CD14-positive monocyte (primary cell): ENCODE data around the gene PIAS1. TPM values are rescaled to one million over a fixed set of nuclear protein-coding genes. Genes with fewer than 3 reads are reported as not detected.

Source experiments
- DNase-seq, 3 donors: peaks; one replicate each; pipeline ENCODE4 v3.0.0-alpha.2; 2011 to 2022
- H2AFZ ChIP-seq: 2 replicates; pipeline ENCODE4 v1.6.0; 2012; ENCODE audit warnings: mild to moderate bottlenecking, low read depth, low read length, inconsistent platforms; ENCODE audit not compliant: insufficient read depth, poor library complexity, severe bottlenecking
- H3K27ac ChIP-seq, 2 donors: 1 replicate in 1 of 2; 2 replicates in 1 of 2; pipeline ENCODE4 v1.5.1; 2012 to 2013; ENCODE audit warnings: low read length in 2 of 2, control low read depth in 1 of 2, inconsistent platforms in 1 of 2, low read depth in 1 of 2, mild to moderate bottlenecking in 1 of 2
- H3K27me3 ChIP-seq, 2 donors: one replicate each; pipeline versions ENCODE4 v1.6.0 to v1.6.1; 2011 to 2013; ENCODE audit warnings: low read length in 2 of 2; ENCODE audit not compliant: control insufficient read depth in 2 of 2, insufficient read depth in 2 of 2
- H3K36me3 ChIP-seq, 2 donors: replicated peaks in 1 of 2; 1 replicate in 1 of 2; 2 replicates in 1 of 2; pipeline versions ENCODE4 v1.5.1 to v1.6.1; 2012 to 2013; ENCODE audit warnings: low read length in 2 of 2, control low read depth in 1 of 2, inconsistent platforms in 1 of 2, mild to moderate bottlenecking in 1 of 2; ENCODE audit not compliant: insufficient read depth in 2 of 2, control insufficient read depth in 1 of 2
- H3K4me1 ChIP-seq, 2 donors: 1 replicate in 1 of 2; 2 replicates in 1 of 2; pipeline versions ENCODE4 v1.5.1 to v1.6.1; 2012 to 2013; ENCODE audit warnings: low read length in 2 of 2, control low read depth in 1 of 2, inconsistent platforms in 1 of 2, mild to moderate bottlenecking in 1 of 2, moderate library complexity in 1 of 2; ENCODE audit not compliant: insufficient read depth in 2 of 2, control insufficient read depth in 1 of 2
- H3K4me2 ChIP-seq: replicated peaks from 2 replicates; pipeline ENCODE3; 2012; ENCODE audit warnings: low read length, moderate library complexity, mild to moderate bottlenecking; ENCODE audit not compliant: poor library complexity, severe bottlenecking; ENCODE audit errors: extremely low read depth
- H3K4me3 ChIP-seq, 3 experiments: fragments of 200-600 bp in 1 of 3; sonication (generic) in 1 of 3; replicated peaks in 1 of 3; 1 replicate in 2 of 3; 2 replicates in 1 of 3; pipeline ENCODE4 v1.5.1; 2011 to 2013; ENCODE audit warnings: low read length in 3 of 3, mild to moderate bottlenecking in 3 of 3, control low read depth in 2 of 3, low read depth in 2 of 3, inconsistent platforms in 1 of 3, moderate library complexity in 1 of 3
- H3K79me2 ChIP-seq: 2 replicates; pipeline ENCODE4 v1.6.0; 2012; ENCODE audit warnings: mild to moderate bottlenecking, control low read depth, inconsistent platforms, low read length, moderate library complexity; ENCODE audit not compliant: insufficient read depth
- H3K9ac ChIP-seq: 2 replicates; pipeline ENCODE4 v1.6.0; 2017; ENCODE audit warnings: low read length, mild to moderate bottlenecking; ENCODE audit not compliant: insufficient read depth, poor library complexity, severe bottlenecking
- H3K9me3 ChIP-seq, 2 donors: replicated peaks in 1 of 2; 1 replicate in 1 of 2; 2 replicates in 1 of 2; pipeline versions ENCODE4 v1.5.1 to v1.6.1; 2012 to 2013; ENCODE audit warnings: low read length in 2 of 2, control low read depth in 1 of 2; ENCODE audit not compliant: control insufficient read depth in 1 of 2, insufficient read depth in 1 of 2
- H4K20me1 ChIP-seq: 2 replicates; pipeline ENCODE4 v1.6.0; 2012; ENCODE audit warnings: mild to moderate bottlenecking, low read length, control low read depth, moderate library complexity; ENCODE audit not compliant: insufficient read depth
- H3K27ac Mint-ChIP-seq, 7 donors: one replicate each; pipeline ENCODE4 v1.8.0; 2020; ENCODE audit warnings: mild to moderate bottlenecking in 7 of 7, mixed read lengths in 7 of 7, moderate library complexity in 6 of 7, inconsistent platforms in 2 of 7
- H3K27me3 Mint-ChIP-seq, 3 donors: one replicate each; pipeline ENCODE4 v1.8.0; 2021 to 2022; ENCODE audit warnings: low read depth in 3 of 3, mild to moderate bottlenecking in 3 of 3, mixed read lengths in 3 of 3, moderate library complexity in 3 of 3, inconsistent platforms in 1 of 3
- H3K36me3 Mint-ChIP-seq, 2 donors: one replicate each; pipeline ENCODE4 v1.8.0; 2020; ENCODE audit warnings: mixed read lengths in 2 of 2, inconsistent platforms in 1 of 2, mild to moderate bottlenecking in 1 of 2
- H3K4me1 Mint-ChIP-seq: one replicate; pipeline ENCODE4 v1.8.0; 2020; ENCODE audit warnings: mild to moderate bottlenecking, mixed read lengths
- H3K4me3 Mint-ChIP-seq, 2 donors: one replicate each; pipeline ENCODE4 v1.8.0; 2020; ENCODE audit warnings: mild to moderate bottlenecking in 2 of 2, mixed read lengths in 2 of 2, moderate library complexity in 1 of 2
- H3K9me3 Mint-ChIP-seq, 7 donors: one replicate each; pipeline ENCODE4 v1.8.0; 2020 to 2022; ENCODE audit warnings: mixed read lengths in 7 of 7, mild to moderate bottlenecking in 6 of 7, moderate library complexity in 6 of 7, inconsistent platforms in 2 of 7
- CTCF ChIP-seq: fragments of 200-600 bp; IDR thresholded peaks from one replicate; pipeline ENCODE4 v1.8.0; 2022; ENCODE audit warnings: antibody characterized with exemption, mild to moderate bottlenecking
- WGBS: methylation state at CpG from one replicate; pipeline ENCODE4 v1.1.5; 2013; ENCODE audit warnings: missing lambda C conversion rate; ENCODE audit not compliant: insufficient coverage; 5-methylcytosine and 5-hydroxymethylcytosine counted together
- intact Hi-C, 2 donors: fragments of 100-400 bp; cut with micrococcal nuclease; formaldehyde crosslinking; loops; one replicate each; pipeline versions ENCODE4 v1.15.0 to v1.15.1; 2023
- polyA plus RNA-seq, 3 donors: library from polyadenylated mRNA; depleted of rRNA in 1 of 3; unstranded in 2 of 3; stranded (reverse) in 1 of 3; fragments of 300-500 nt in 2 of 3; fragments of >200 nt in 1 of 3; fragmentation: Illumina TruSeq in 2 of 3; gene quantifications; 1 replicate in 2 of 3; 2 replicates in 1 of 3; pipeline ENCODE4 v1.2.3, GENCODE V29; 2012 to 2021

Gene PIAS1
- polyA plus RNA-seq, 3 donors = 47.3 to 109 (median 89.8) TPM

- peak overlapping the region; percentile 81 to 93 for H3K4me3 Mint-ChIP-seq
- no peak for TF ChIP-seq CTCF
- no peak for DNase-seq
- peaks cover 65 to 75% of the 10 kb centered on the region in 2 donors for H3K4me1 ChIP-seq
- intact Hi-C loops = no loop called here
- H3K4me3 ChIP-seq = peak overlapping the region; percentile 41 to 81 (median 63)
- H3K27ac ChIP-seq = peak overlapping the region; percentile 84 to 86
- no peaks in the 10 kb centered on the region for H3K9me3 ChIP-seq
- peaks cover 27% of the 10 kb centered on the region for H4K20me1 ChIP-seq
- H3K79me2 ChIP-seq = peaks cover 63% of the 10 kb centered on the region
- H3K4me1 Mint-ChIP-seq = peaks cover 87% of the 10 kb centered on the region
- 60% methylated on average over 2 of the region's 13 CpGs for WGBS
- no peaks in the 10 kb centered on the region for H3K27me3 ChIP-seq
- H3K27ac Mint-ChIP-seq = peak overlapping the region; percentile 85 to 93 (median 92)
- peak overlapping the region; percentile 70 for H3K9ac ChIP-seq
- H3K36me3 ChIP-seq = no peaks in the 10 kb centered on the region
- peaks cover 0 to 2% (median 0%) of the 10 kb centered on the region in 3 donors for H3K27me3 Mint-ChIP-seq
- H3K4me2 ChIP-seq = peak overlapping the region; percentile 89
- peaks cover 3 to 30% of the 10 kb centered on the region in 2 donors for H3K36me3 Mint-ChIP-seq
- H3K9me3 Mint-ChIP-seq = no peaks in the 10 kb centered on the region
- peak overlapping the region; percentile 78 for H2AFZ ChIP-seq
Observed at GRCh38 chr15:68205558-68205944, 151.4 kb downstream of the PIAS1 start.

- peak overlapping the region; percentile 81 to 93 for H3K4me3 Mint-ChIP-seq
Observed at GRCh38 chr15:68205954-68206539, 151.9 kb downstream of the PIAS1 start.

More at GRCh38 chr15:68205954-68206539, 151.9 kb downstream of the PIAS1 start:
- TF ChIP-seq CTCF = no peak
- Histone ChIP-seq H3K36me3 (no peaks in the 10 kb centered on the region), H3K4me1 (peaks cover 68 to 79% of the 10 kb centered on the region in 2 donors), H3K9ac (peak overlapping the region; percentile 70), H3K4me2 (peak overlapping the region; percentile 89), H3K79me2 (peaks cover 63% of the 10 kb centered on the region), H4K20me1 (peaks cover 24% of the 10 kb centered on the region), H3K9me3 (no peaks in the 10 kb centered on the region), H3K27me3 (no peaks in the 10 kb centered on the region), H3K27ac (peak overlapping the region; percentile 84 to 86), H2AFZ (peak overlapping the region; percentile 78), H3K4me3 (peak overlapping the region; percentile 41 to 81 (median 63))
- WGBS = 29% methylated on average over 5 of the region's 14 CpGs
- peaks cover 90% of the 10 kb centered on the region for H3K4me1 Mint-ChIP-seq
- peaks cover 3 to 30% of the 10 kb centered on the region in 2 donors for H3K36me3 Mint-ChIP-seq
- intact Hi-C loops = no loop called here
- H3K9me3 Mint-ChIP-seq = no peaks in the 10 kb centered on the region
- H3K27me3 Mint-ChIP-seq = peaks cover 0 to 2% (median 0%) of the 10 kb centered on the region in 3 donors
- H3K27ac Mint-ChIP-seq = peak overlapping the region; percentile 85 to 93 (median 92)
- DNase-seq = peak; percentile 79
